ENCODE data around the gene CLIC3. TPM values are rescaled to one million over a fixed set of nuclear protein-coding genes. Genes with fewer than 3 reads are reported as not detected.

Gene CLIC3
- total and polyA plus RNA-seq, 11 donors: 1.5 to 16.7 (median 5.0) TPM

DNA sequence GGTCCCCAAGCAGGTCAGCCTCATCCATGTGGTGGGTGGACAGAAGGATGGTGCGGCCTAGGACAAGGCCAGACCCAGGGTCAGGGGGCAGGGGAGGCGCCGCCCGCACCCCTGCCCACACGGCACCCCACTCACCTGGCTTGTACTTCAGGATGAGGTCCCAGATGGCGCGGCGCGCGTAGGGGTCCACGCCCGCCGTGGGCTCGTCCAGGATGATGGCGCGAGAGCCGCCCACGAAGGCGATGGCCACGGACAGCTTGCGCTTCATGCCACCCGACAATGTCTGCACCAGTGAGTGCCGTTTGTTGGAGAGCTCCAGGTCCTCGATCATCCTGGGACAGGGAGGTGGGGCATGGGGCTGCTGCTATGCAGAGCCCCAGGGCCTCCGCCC is 19.2 kb upstream of the CLIC3 start:
- Histone ChIP-seq H3K4me3 (no peak overlapping the region), H3K27ac (no peak overlapping the region), H3K36me3 (peaks cover 0 to 83% (median 51%) of the 10 kb centered on the region in 9 donors), H3K4me1 (no peaks in the 10 kb centered on the region), H3K9me3 (no peaks in the 10 kb centered on the region), H3K27me3 (no peaks in the 10 kb centered on the region)
- 97 to 100% (median 98%) methylated on average over 7 to 25 of the region's 25 CpGs for WGBS, 4 donors
- no peak for DNase-seq
- intact Hi-C loops (cut with DNase I): loop anchor here in 1 of 10 donors (5.0 kb wide), 1 partner anchor 188 kb away; no protein-coding TSS in a partner anchor
- ATAC-seq: no peak
- TF ChIP-seq, protein P1, sequence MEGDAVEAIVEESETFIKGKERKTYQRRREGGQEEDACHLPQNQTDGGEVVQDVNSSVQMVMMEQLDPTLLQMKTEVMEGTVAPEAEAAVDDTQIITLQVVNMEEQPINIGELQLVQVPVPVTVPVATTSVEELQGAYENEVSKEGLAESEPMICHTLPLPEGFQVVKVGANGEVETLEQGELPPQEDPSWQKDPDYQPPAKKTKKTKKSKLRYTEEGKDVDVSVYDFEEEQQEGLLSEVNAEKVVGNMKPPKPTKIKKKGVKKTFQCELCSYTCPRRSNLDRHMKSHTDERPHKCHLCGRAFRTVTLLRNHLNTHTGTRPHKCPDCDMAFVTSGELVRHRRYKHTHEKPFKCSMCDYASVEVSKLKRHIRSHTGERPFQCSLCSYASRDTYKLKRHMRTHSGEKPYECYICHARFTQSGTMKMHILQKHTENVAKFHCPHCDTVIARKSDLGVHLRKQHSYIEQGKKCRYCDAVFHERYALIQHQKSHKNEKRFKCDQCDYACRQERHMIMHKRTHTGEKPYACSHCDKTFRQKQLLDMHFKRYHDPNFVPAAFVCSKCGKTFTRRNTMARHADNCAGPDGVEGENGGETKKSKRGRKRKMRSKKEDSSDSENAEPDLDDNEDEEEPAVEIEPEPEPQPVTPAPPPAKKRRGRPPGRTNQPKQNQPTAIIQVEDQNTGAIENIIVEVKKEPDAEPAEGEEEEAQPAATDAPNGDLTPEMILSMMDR (IDR thresholded peaks at IDR 0.05): no peak
- TF ChIP-seq POLR2A (IDR thresholded peaks at IDR 0.05): no peak

DNA sequence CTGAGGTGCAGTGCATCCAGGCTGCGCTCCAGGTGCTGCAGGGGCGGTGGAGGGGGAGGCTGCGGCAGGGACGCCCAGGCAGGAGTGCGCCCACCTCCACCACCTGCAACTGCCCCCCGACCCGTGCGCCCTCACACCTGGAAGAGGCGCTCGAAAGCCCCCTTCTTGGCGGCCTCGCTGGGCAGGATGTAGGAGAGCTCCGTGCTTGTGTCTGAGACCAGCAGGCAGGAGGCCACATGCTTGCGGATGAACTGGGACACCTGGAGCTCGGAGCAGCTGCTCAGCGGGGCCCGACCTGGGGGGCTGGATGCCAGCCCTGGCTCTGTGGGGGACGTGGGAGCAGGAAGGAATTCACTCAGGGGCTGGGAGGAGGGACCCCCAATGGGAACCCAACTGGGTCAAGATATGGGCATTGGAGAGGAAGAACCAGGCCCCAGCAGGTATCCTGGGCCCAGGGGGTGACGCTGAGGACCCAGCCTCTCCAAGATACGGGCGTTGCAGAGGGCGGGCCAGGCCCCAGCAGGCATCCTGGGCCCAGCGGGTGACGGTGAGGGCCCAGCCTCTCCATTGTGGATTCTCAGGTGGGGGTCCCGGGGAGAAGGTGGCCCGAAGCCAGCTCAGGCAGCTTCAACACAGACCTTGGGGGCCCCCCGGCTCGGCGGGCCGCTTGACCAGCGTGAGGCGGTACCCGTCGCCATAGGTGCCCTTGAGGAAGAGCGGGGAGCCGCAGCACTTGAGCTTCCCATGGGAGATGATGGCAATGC is 18.6 kb upstream of the CLIC3 start:
- no peak for TF ChIP-seq POLR2A (IDR thresholded peaks at IDR 0.05)
- TF ChIP-seq, protein P1 (IDR thresholded peaks at IDR 0.05): no peak
- H3K4me3 ChIP-seq: no peak overlapping the region
- WGBS, 4 donors: 94 to 98% (median 97%) methylated on average over 21 to 36 of the region's 36 CpGs
- H3K4me1 ChIP-seq: no peaks in the 10 kb centered on the region
- peaks cover 0 to 79% (median 52%) of the 10 kb centered on the region in 9 donors for H3K36me3 ChIP-seq
- DNase-seq (no peak), ATAC-seq (no peak)
- no peaks in the 10 kb centered on the region for H3K27me3 ChIP-seq
- intact Hi-C loops (cut with DNase I): loop anchor here in 1 of 10 donors (5.0 kb wide), 1 partner anchor 188 kb away; no protein-coding TSS in a partner anchor
- H3K27ac ChIP-seq: no peak overlapping the region
- H3K9me3 ChIP-seq: no peaks in the 10 kb centered on the region

DNA sequence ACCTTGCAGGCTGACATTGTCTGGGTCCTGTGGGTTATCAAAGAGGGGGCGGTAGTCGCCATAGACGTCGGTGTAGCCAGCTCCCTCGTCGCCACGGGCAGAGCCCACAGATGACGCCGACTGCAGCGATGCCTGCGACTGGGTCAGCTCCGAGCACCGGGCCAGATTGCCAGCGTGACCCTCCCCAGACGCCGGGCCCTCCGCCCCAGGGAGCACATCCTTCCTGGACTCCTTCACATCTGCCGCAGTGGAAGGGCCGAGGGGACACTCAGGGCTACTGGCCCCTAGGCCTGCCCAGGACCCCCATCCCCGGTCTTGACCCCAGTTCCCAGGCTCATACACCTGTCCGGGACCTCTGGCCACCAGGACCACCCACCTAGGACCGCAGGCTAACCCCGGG is 17.8 kb upstream of the CLIC3 start:
- DNase-seq (no peak), ATAC-seq (no peak)
- no peaks in the 10 kb centered on the region for H3K9me3 ChIP-seq
- TF ChIP-seq, protein P1 (IDR thresholded peaks at IDR 0.05): no peak
- no peak for TF ChIP-seq POLR2A (IDR thresholded peaks at IDR 0.05)
- intact Hi-C loops (cut with DNase I): no loop called here
- WGBS, 4 donors: 89 to 95% (median 92%) methylated on average over 19 to 23 of the region's 23 CpGs
- peaks cover 0 to 87% (median 59%) of the 10 kb centered on the region in 9 donors for H3K36me3 ChIP-seq
- H3K4me1 ChIP-seq: no peaks in the 10 kb centered on the region
- H3K27ac ChIP-seq: no peak overlapping the region
- no peak overlapping the region for H3K4me3 ChIP-seq
- no peaks in the 10 kb centered on the region for H3K27me3 ChIP-seq

DNA sequence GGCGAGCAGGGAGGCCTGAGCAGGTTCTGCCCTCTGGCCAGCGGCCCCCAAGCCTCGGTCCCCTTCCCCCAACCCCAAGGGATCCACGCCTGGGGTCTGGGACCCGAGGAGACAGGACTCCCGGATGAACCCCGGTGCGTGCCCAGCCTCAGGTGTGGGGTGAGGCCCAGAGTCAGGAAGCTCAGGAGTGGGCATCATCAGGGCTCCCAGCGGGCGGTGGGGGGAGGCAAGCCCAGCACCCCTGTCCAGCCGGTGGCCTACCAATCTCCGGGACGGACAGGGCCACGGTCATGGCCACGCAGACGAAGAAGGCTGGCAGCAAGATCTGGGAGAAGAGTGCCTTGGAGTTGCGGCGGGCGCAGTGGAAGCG is 17.2 kb upstream of the CLIC3 start:
- H3K4me1 ChIP-seq: no peaks in the 10 kb centered on the region
- H3K4me3 ChIP-seq: no peak overlapping the region
- intact Hi-C loops (cut with DNase I): no loop called here
- TF ChIP-seq, protein P1 (IDR thresholded peaks at IDR 0.05): no peak
- no peak for TF ChIP-seq POLR2A (IDR thresholded peaks at IDR 0.05)
- H3K36me3 ChIP-seq: peaks cover 0 to 83% (median 55%) of the 10 kb centered on the region in 9 donors
- H3K9me3 ChIP-seq: no peaks in the 10 kb centered on the region
- ATAC-seq (no peak), DNase-seq (no peak)
- H3K27ac ChIP-seq: no peak overlapping the region
- WGBS, 4 donors: 94 to 97% (median 96%) methylated on average over 18 to 20 of the region's 20 CpGs
- H3K27me3 ChIP-seq: no peaks in the 10 kb centered on the region
